ENCODE results near the gene C4orf17. TPM values are rescaled to one million over a fixed set of nuclear protein-coding genes. Genes with fewer than 3 reads are reported as not detected.

Gene C4orf17
- total RNA-seq, 1 donor from 2014 or later: not detected

- intact Hi-C loops (cut with micrococcal nuclease): loop anchor here (10.0 kb wide), 1 partner anchor 143 kb away; no protein-coding TSS in a partner anchor
- no peak for DNase-seq
- no peaks in the 10 kb centered on the region for H3K4me1 ChIP-seq
- no peak overlapping the region for H3K4me3 ChIP-seq
- H3K27me3 ChIP-seq (ENCODE audit: low read depth): peaks cover 14% of the 10 kb centered on the region
- no peak overlapping the region for H3K27ac ChIP-seq (replicated peaks)
- no peaks in the 10 kb centered on the region for H3K9me3 ChIP-seq (replicated peaks)
- no peak for TF ChIP-seq CTCF (IDR thresholded peaks at IDR 0.05; ENCODE audit: borderline replicate concordance)
- no peaks in the 10 kb centered on the region for H3K36me3 ChIP-seq
Observed at GRCh38 chr4:99571883-99572282, 61.1 kb downstream of the C4orf17 start.

GRCh38 chr4:99572527-99573240 lies 61.9 kb downstream of the C4orf17 start:
- Histone ChIP-seq H3K27ac (replicated peaks) (no peak overlapping the region), H3K27me3 (ENCODE audit: low read depth) (peaks cover 14% of the 10 kb centered on the region), H3K4me1 (no peaks in the 10 kb centered on the region), H3K9me3 (replicated peaks) (no peaks in the 10 kb centered on the region), H3K36me3 (no peaks in the 10 kb centered on the region), H3K4me3 (no peak overlapping the region)
- DNase-seq: no peak
- intact Hi-C loops (cut with micrococcal nuclease): loop anchor here (10.0 kb wide), 1 partner anchor 142 kb away; no protein-coding TSS in a partner anchor
- TF ChIP-seq CTCF (IDR thresholded peaks at IDR 0.05; ENCODE audit: borderline replicate concordance): no peak

- H3K36me3 ChIP-seq: no peaks in the 10 kb centered on the region
- no peak overlapping the region for H3K4me3 ChIP-seq
- intact Hi-C loops (cut with micrococcal nuclease): loop anchor here (10.0 kb wide), 1 partner anchor 141 kb away; no protein-coding TSS in a partner anchor
- peaks cover 18% of the 10 kb centered on the region for H3K27me3 ChIP-seq (ENCODE audit: low read depth)
- H3K4me1 ChIP-seq: no peaks in the 10 kb centered on the region
- H3K9me3 ChIP-seq (replicated peaks): no peaks in the 10 kb centered on the region
- DNase-seq: no peak
- H3K27ac ChIP-seq (replicated peaks): no peak overlapping the region
- no peak for TF ChIP-seq CTCF (IDR thresholded peaks at IDR 0.05; ENCODE audit: borderline replicate concordance)
Observed at GRCh38 chr4:99573735-99574368, 63.0 kb downstream of the C4orf17 start.

GRCh38 chr4:99574530-99575324 lies 63.9 kb downstream of the C4orf17 start, which contains the start of gene MTTP:
Gene MTTP (plus strand): TSS chr4:99574824. CDS start chr4:99574910, 86 bp downstream.
- H3K27ac ChIP-seq (replicated peaks): no peak within 1 kb of the TSS
- no peak for DNase-seq
- intact Hi-C loops (cut with micrococcal nuclease): loop anchor here (10.0 kb wide), 1 partner anchor 140 kb away; no protein-coding TSS in a partner anchor
- H3K9me3 ChIP-seq (replicated peaks): no peaks in the 10 kb centered on the region
- H3K36me3 ChIP-seq: no peaks in the 10 kb centered on the region
- no peak within 1 kb of the TSS for H3K4me3 ChIP-seq
- TF ChIP-seq CTCF (IDR thresholded peaks at IDR 0.05; ENCODE audit: borderline replicate concordance): no peak
- no peaks in the 10 kb centered on the region for H3K4me1 ChIP-seq
- peaks cover 24% of the 10 kb centered on the region for H3K27me3 ChIP-seq (ENCODE audit: low read depth)

GRCh38 chr4:99578714-99579113 lies 67.9 kb downstream of the C4orf17 start:
- Histone ChIP-seq H3K27me3 (ENCODE audit: low read depth) (peaks cover 24% of the 10 kb centered on the region), H3K4me3 (no peak overlapping the region), H3K36me3 (no peaks in the 10 kb centered on the region), H3K9me3 (replicated peaks) (no peaks in the 10 kb centered on the region), H3K27ac (replicated peaks) (no peak overlapping the region), H3K4me1 (no peaks in the 10 kb centered on the region)
- no peak for TF ChIP-seq CTCF (IDR thresholded peaks at IDR 0.05; ENCODE audit: borderline replicate concordance)
- no peak for DNase-seq
- intact Hi-C loops (cut with micrococcal nuclease): loop anchor here (10.0 kb wide), 1 partner anchor 136 kb away; no protein-coding TSS in a partner anchor
